ENCODE results near the gene A1BG.

DNA sequence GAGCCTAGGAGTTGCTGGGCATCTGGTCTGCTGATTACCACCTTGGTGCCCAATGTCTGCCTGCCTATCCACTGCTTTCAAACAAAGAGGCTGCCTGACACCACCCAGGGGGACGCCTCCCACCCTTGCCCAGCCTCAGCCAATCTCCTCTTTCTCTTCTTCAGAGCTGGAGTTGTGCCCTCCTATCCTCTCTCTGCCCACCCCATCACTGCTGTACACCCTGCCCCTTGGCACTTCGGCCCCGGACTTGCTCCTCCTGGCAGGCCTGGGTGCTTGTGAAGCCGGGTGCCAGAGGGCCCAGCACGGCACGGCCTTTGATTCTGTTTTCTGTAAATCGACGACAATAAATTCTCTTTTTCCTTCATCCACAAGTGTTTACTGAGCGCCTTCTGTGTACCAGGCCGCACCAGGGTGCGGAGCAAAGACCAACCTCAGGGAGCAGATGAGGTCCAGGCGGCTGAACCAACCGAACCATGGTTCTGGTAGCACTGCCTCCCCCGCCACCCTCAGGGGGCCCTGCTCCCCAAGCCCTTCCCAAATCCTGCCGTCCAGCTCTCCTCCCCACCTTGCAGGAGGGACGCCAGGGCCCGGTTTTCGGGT, 47.1 kb upstream of the A1BG start:
- TF ChIP-seq CTCF (IDR thresholded peaks at IDR 0.05; ENCODE audit: insufficient read depth, low read length, poor library complexity, severe bottlenecking) (no peak), EZH2phosphoT487 (conservative IDR thresholded peaks at IDR 0.05; ENCODE audit: low read length) (no peak)

All from SU-DHL-6 (cell line).